Neutrophil (primary cell): ENCODE measurements around the gene MSANTD2.

ENCODE experiments used
- H3K27ac ChIP-seq: fragments of 200-600 bp; sonication (generic); 2 replicates; pipeline ENCODE4 v1.5.1; 2016; ENCODE audit warnings: mild to moderate bottlenecking, moderate library complexity
- H3K27me3 ChIP-seq: fragments of 200-600 bp; sonication (generic); 2 replicates; pipeline ENCODE4 v1.6.0; 2016; ENCODE audit warnings: mild to moderate bottlenecking
- H3K36me3 ChIP-seq: fragments of 200-600 bp; sonication (generic); 2 replicates; pipeline ENCODE4 v1.5.1; 2017
- H3K4me1 ChIP-seq, 2 experiments: fragments of 200-600 bp in 1 of 2; sonication (generic) in 1 of 2; 1 replicate in 1 of 2; 2 replicates in 1 of 2; pipeline versions ENCODE4 v1.5.1 to v1.6.1; 2013 to 2016; ENCODE audit warnings: low read depth in 1 of 2, low read length in 1 of 2, mild to moderate bottlenecking in 1 of 2, moderate library complexity in 1 of 2; ENCODE audit not compliant: control insufficient read depth in 1 of 2, insufficient read depth in 1 of 2
- H3K4me3 ChIP-seq, 2 experiments: fragments of 200-600 bp in 1 of 2; sonication (generic) in 1 of 2; 1 replicate in 1 of 2; 2 replicates in 1 of 2; pipeline ENCODE4 v1.5.1; 2013 to 2016; ENCODE audit warnings: low read depth in 1 of 2, low read length in 1 of 2, mild to moderate bottlenecking in 1 of 2, moderate library complexity in 1 of 2
- H3K9me3 ChIP-seq: fragments of 200-600 bp; sonication (generic); 2 replicates; pipeline ENCODE4 v1.5.1; 2016
- TF ChIP-seq, protein P1 (sequence below): fragments of 200-600 bp; sonication (generic); IDR thresholded peaks from 2 replicates; pipeline ENCODE4 v1.5.1; 2016; ENCODE audit warnings: antibody characterized with exemption

The MSANTD2 gene

DNA sequence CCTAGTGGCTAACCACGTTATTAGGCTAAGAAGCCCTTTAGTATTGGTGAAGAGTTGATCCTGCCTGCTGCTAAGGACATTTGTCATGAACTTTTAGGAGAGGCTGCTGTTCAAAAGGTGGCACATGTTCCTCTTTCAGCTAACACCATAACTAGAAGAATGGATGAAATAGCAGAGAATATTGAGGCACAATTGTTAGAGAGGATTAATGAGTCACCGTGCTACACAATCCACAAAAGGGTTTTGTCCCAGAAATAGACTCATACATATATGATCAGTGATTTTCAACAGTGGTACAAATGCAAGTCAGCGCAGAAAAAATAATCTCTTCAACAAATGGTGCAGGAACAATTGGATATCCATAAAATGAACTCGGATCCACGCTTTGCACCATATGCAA is 7.0 kb upstream of the MSANTD2 start:
- H3K27ac ChIP-seq, result no peak overlapping the region
- H3K27me3 ChIP-seq, result peaks cover 98% of the 10 kb centered on the region
- H3K9me3 ChIP-seq, result no peaks in the 10 kb centered on the region
- H3K36me3 ChIP-seq, result no peaks in the 10 kb centered on the region
- H3K4me3 ChIP-seq, result no peak overlapping the region
- H3K4me1 ChIP-seq, result no peaks in the 10 kb centered on the region
- TF ChIP-seq, protein P1, sequence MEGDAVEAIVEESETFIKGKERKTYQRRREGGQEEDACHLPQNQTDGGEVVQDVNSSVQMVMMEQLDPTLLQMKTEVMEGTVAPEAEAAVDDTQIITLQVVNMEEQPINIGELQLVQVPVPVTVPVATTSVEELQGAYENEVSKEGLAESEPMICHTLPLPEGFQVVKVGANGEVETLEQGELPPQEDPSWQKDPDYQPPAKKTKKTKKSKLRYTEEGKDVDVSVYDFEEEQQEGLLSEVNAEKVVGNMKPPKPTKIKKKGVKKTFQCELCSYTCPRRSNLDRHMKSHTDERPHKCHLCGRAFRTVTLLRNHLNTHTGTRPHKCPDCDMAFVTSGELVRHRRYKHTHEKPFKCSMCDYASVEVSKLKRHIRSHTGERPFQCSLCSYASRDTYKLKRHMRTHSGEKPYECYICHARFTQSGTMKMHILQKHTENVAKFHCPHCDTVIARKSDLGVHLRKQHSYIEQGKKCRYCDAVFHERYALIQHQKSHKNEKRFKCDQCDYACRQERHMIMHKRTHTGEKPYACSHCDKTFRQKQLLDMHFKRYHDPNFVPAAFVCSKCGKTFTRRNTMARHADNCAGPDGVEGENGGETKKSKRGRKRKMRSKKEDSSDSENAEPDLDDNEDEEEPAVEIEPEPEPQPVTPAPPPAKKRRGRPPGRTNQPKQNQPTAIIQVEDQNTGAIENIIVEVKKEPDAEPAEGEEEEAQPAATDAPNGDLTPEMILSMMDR, result no peak

DNA sequence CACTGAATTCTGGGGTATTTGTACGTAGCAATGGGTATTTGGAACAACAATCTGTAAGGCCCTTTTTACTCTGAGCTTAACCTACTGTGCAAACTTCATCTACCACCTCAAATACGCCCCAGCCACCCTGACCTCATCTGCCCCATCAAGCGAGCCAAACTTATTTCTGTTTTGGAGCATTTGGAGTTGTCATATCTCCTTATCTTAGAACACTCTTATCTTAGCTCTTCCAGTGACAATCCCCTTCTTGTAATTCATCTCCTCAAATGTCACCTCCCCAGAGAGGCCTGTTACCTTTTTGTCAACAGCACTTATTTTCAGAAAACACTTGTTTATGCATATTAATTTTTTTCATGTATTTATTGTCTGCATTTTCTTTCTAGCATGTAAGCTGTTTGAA is 4.7 kb upstream of the MSANTD2 start:
- H3K9me3 ChIP-seq, result no peaks in the 10 kb centered on the region

DNA sequence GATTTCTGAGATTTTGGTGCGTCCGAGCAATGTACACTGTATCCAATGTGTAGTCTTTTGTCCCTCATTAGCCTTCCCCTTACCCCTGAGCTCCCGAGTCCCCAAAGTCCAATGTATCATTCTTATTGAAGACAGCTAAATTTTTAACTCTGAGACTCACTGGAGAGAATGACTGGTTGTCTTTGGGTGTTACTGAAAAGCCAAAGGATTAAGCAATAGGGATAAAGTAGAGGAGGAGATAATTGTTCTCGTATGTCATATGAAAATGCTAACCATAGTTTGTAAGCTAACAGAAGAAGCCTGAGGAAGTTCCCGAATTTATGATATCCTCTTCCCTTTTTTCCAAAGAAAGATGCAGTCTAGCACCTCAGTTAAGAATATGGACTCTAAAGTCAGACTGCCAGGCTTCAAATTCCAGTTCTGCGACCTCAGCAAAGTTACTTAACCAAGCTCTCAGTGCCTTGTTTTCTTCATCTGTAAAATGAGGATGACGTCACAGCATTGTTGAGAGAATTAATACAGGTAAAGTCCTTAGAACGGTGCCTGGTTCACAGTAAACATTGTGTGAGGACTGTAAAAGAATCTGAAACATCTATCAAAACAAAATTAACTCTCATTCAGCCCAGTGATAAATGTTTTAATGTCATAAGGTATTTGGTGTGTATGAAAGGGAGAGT is 1.6 kb upstream of the MSANTD2 start:
- Histone ChIP-seq H3K4me3 (no peak overlapping the region), H3K27me3 (peaks cover 97% of the 10 kb centered on the region), H3K27ac (no peak overlapping the region), H3K4me1 (peaks cover 16 to 17% of the 10 kb centered on the region in 2 experiments), H3K36me3 (no peaks in the 10 kb centered on the region), H3K9me3 (no peaks in the 10 kb centered on the region)
- TF ChIP-seq, protein P1, result no peak

More for the DNA sequence above, 4.7 kb upstream of the MSANTD2 start:
- H3K4me1 ChIP-seq, result peaks cover 5 to 6% of the 10 kb centered on the region in 2 experiments
- no peaks in the 10 kb centered on the region for H3K36me3 ChIP-seq
- H3K4me3 ChIP-seq, result no peak overlapping the region
- no peak overlapping the region for H3K27ac ChIP-seq
- TF ChIP-seq, protein P1, result no peak
- peaks cover 97% of the 10 kb centered on the region for H3K27me3 ChIP-seq

DNA sequence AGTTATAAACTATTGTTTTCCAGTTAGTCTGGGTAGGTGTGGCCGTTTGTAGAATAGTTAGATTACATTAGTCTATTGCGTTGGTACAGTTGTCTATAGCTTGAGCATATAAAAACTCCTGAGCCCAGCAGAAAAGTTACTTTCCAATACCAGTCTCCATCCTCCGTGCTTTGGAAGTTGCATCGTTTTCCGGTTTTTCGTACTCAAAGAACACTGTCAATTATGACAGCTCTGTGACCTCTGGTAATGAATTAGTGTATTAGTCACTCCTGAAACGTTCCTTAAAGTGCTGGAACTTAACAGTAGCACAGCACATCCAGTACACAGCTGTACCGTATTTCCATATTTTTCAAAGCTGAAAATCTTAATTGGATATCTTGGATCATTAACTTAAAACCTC is 808 bp upstream of the MSANTD2 start:
- H3K27ac ChIP-seq, result no peak overlapping the region

DNA sequence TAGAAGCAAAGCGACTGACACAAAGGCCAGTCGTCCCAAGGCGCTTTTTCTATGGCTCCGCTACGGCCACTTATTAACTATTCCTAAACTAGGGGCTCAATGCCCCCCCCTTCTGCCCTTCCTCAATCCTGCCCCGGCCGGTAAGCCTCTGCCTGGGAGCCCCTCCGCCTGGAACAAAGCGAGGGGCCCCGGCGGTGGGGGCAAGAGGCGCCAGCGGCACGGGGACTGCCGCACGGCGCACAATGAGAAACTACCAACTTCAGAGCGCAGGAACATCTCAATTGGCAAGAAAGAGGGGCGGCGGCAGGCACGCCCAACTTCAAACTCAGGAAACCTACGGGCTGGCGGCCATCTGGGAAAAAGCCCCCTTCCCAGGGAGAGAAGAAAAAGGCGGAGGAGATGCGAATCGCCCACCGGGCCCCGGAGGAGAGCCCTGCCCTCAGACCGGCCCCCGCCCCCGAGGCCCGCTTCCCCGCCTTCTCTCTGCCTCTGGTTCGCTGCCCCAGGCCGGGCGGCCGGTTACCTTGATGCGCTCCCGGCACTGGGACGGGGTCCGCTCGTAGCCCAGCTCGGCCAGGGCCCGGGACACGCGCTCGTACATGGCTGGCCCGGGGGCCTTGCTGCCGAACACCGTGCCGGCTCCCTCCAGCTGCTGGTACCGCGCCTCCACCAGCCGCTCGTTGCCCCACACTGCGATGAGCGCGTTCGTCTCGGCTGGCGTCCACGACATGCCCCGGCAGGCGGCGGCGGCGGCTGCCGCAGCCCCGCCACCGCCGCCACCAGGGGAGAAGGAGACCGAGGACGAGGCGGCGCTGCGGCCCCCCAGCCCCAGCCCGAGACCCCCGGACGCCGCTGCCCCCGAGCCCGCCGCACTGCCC is 619 bp downstream of the MSANTD2 start:
- H3K4me3 ChIP-seq, result peak overlapping the region; percentile 81 to 94
- peaks cover 16 to 17% of the 10 kb centered on the region in 2 experiments for H3K4me1 ChIP-seq
- TF ChIP-seq, protein P1, result no peak
- peak overlapping the region; percentile 56 for H3K27ac ChIP-seq
- no peaks in the 10 kb centered on the region for H3K9me3 ChIP-seq
- peaks cover 83% of the 10 kb centered on the region for H3K27me3 ChIP-seq
- no peaks in the 10 kb centered on the region for H3K36me3 ChIP-seq

More for the DNA sequence above, 808 bp upstream of the MSANTD2 start:
- Histone ChIP-seq H3K4me3 (peak overlapping the region; percentile 81 to 94), H3K4me1 (peaks cover 16 to 17% of the 10 kb centered on the region in 2 experiments), H3K9me3 (no peaks in the 10 kb centered on the region), H3K36me3 (no peaks in the 10 kb centered on the region), H3K27me3 (peaks cover 94% of the 10 kb centered on the region)
- TF ChIP-seq, protein P1, result no peak
